GM12878 (cell line): Measurements from ENCODE around the gene HYCC2. TPM values are rescaled to one million over a fixed set of nuclear protein-coding genes. Genes with fewer than 3 reads are reported as not detected.
A peak's percentile ranks its signal among the peaks of the same experiment; 100 is the strongest.

Experiments
- ATF7 ChIP-seq: fragments of 450-650 bp; IDR thresholded peaks from 2 replicates; pipeline ENCODE4 v1.6.1; 2016; ENCODE audit warnings: low read depth, mild to moderate bottlenecking
- BCLAF1 ChIP-seq: fragments of 450-650 bp; IDR thresholded peaks from 2 replicates; pipeline ENCODE4 v1.6.1; 2017; ENCODE audit warnings: antibody characterized with exemption, mild to moderate bottlenecking, moderate library complexity
- CEBPB ChIP-seq, 2 experiments: fragments of 150-350 bp in 1 of 2; IDR thresholded peaks; 2 replicates each; pipeline ENCODE4 v1.6.1; 2012 to 2014; ENCODE audit warnings: low read depth in 2 of 2, low read length in 2 of 2, borderline replicate concordance in 1 of 2, inconsistent platforms in 1 of 2
- CREB1 ChIP-seq: IDR thresholded peaks from 2 replicates; pipeline ENCODE4 v1.6.1; 2012; ENCODE audit warnings: low read depth, mild to moderate bottlenecking, inconsistent platforms
- E4F1 ChIP-seq: fragments of 450-650 bp; IDR thresholded peaks from 2 replicates; pipeline ENCODE4 v1.6.1; 2018; ENCODE audit warnings: borderline replicate concordance, mild to moderate bottlenecking; ENCODE audit not compliant: partially characterized antibody
- EED ChIP-seq: sonication (generic); IDR thresholded peaks from 2 replicates; pipeline ENCODE4 v1.6.1; 2016; ENCODE audit warnings: antibody characterized with exemption, low read depth
- ETV6 ChIP-seq, 2 experiments: fragments of 450-650 bp in 1 of 2; IDR thresholded peaks in 1 of 2; conservative IDR thresholded peaks in 1 of 2; 2 replicates each; pipeline ENCODE4 v1.6.1; 2014; ENCODE audit warnings: antibody characterized with exemption in 1 of 2, borderline replicate concordance in 1 of 2, low read depth in 1 of 2, mild to moderate bottlenecking in 1 of 2, moderate library complexity in 1 of 2
- FOXK2 ChIP-seq: fragments of 450-650 bp; IDR thresholded peaks from 2 replicates; pipeline ENCODE4 v1.6.1; 2017; ENCODE audit warnings: mild to moderate bottlenecking, moderate library complexity
- GATAD2B ChIP-seq: fragments of 450-650 bp; conservative IDR thresholded peaks from 2 replicates; pipeline ENCODE4 v1.6.1; 2017; ENCODE audit warnings: low read depth, mild to moderate bottlenecking, moderate library complexity
- IKZF2 ChIP-seq, 2 experiments: fragments of 450-650 bp; IDR thresholded peaks; 2 replicates each; pipeline ENCODE4 v1.6.1; 2017; ENCODE audit warnings: mild to moderate bottlenecking in 2 of 2, moderate library complexity in 2 of 2
- MEF2B ChIP-seq: fragments of 450-650 bp; IDR thresholded peaks from 2 replicates; pipeline ENCODE4 v1.6.1; 2018; ENCODE audit warnings: mild to moderate bottlenecking, moderate library complexity; ENCODE audit not compliant: partially characterized antibody, poor library complexity, severe bottlenecking
- NFYB ChIP-seq: IDR thresholded peaks from 2 replicates; pipeline ENCODE4 v1.6.1; 2011; ENCODE audit warnings: low read depth, mild to moderate bottlenecking, low read length, improper control_type of control experiment, moderate library complexity; ENCODE audit not compliant: insufficient read depth
- NR2C2 ChIP-seq: IDR thresholded peaks from 2 replicates; pipeline ENCODE4 v1.6.1; 2011; ENCODE audit warnings: borderline replicate concordance, low read depth; ENCODE audit not compliant: control insufficient read depth, insufficient read length
- PML ChIP-seq: IDR thresholded peaks from 2 replicates; pipeline ENCODE4 v1.6.1; 2012; ENCODE audit warnings: low read length, inconsistent platforms
- POLR2AphosphoS2 ChIP-seq: IDR thresholded peaks from 2 replicates; pipeline ENCODE4 v1.6.1; 2011; ENCODE audit warnings: low read depth, mild to moderate bottlenecking, low read length, improper control_type of control experiment, moderate library complexity
- POLR2AphosphoS5 ChIP-seq: IDR thresholded peaks from 2 replicates; pipeline ENCODE4 v1.6.1; 2011; ENCODE audit warnings: mild to moderate bottlenecking, low read length, inconsistent platforms
- RAD21 ChIP-seq: IDR thresholded peaks from 2 replicates; pipeline ENCODE4 v1.6.1; 2011; ENCODE audit warnings: mild to moderate bottlenecking, low read depth, low read length, moderate library complexity; ENCODE audit not compliant: insufficient read depth
- RAD51 ChIP-seq: fragments of 450-650 bp; IDR thresholded peaks from 2 replicates; pipeline ENCODE4 v1.6.1; 2016; ENCODE audit warnings: moderate library complexity, mild to moderate bottlenecking, inconsistent platforms
- RELB ChIP-seq: fragments of 450-650 bp; IDR thresholded peaks from 2 replicates; pipeline ENCODE4 v1.6.1; 2017; ENCODE audit warnings: low read depth, mild to moderate bottlenecking, moderate library complexity
- SIN3A ChIP-seq: IDR thresholded peaks from 2 replicates; pipeline ENCODE4 v1.6.1; 2012; ENCODE audit warnings: low read depth, low read length, improper control_type of control experiment
- SMAD5 ChIP-seq: IDR thresholded peaks from 2 replicates; pipeline ENCODE4 v1.6.1; 2016; ENCODE audit warnings: antibody characterized with exemption, low read depth
- TBL1XR1 ChIP-seq: IDR thresholded peaks from 2 replicates; pipeline ENCODE4 v1.6.1; 2012; ENCODE audit warnings: low read depth, low read length, improper control_type of control experiment
- TCF7 ChIP-seq: IDR thresholded peaks from 2 replicates; pipeline ENCODE4 v1.6.1; 2014; ENCODE audit warnings: antibody characterized with exemption, borderline replicate concordance
- YY1 ChIP-seq: IDR thresholded peaks from 2 replicates; pipeline ENCODE4 v1.6.1; 2011; ENCODE audit warnings: low read depth, mild to moderate bottlenecking, low read length
- polyA plus RNA-seq, 11 experiments: library from polyadenylated mRNA; depleted of rRNA in 4 of 11; unstranded in 6 of 11; stranded (reverse) in 5 of 11; fragments of >200 nt; fragmentation: Nextera tagmentation in 4 of 11; fragmentation: Illumina TruSeq in 1 of 11; extraction: Ambion mirVana in 4 of 11; extraction: Trizol in 1 of 11; gene quantifications; 1 replicate in 1 of 11; 2 replicates in 10 of 11; pipeline versions ENCODE4 v1.2.1 to v1.2.3, GENCODE V29; 2011 to 2016; ENCODE audit warnings: inconsistent platforms in 2 of 11, missing spikeins in 2 of 11, low read depth in 1 of 11
- total RNA-seq, 4 experiments: library from RNA; depleted of rRNA in 3 of 4; stranded (reverse); fragments of >200 nt in 3 of 4; fragmentation: Illumina TruSeq in 1 of 4; extraction: Trizol in 1 of 4; gene quantifications; 2 replicates each; pipeline versions ENCODE4 v1.2.1 to v1.2.3, GENCODE V29; 2013 to 2021

The HYCC2 gene
- total and polyA plus RNA-seq, 10 of the 15 experiments (the other 5 are each of a cell fraction or from before 2014, with no cell fraction given): 3.4 to 17.4 (median 8.0) TPM

- TF ChIP-seq E4F1 (peak; percentile 83), GATAD2B (0 out of 2 replicates have a peak, but pooled peaks have one; percentile 33), RAD51 (peak; percentile 50), MEF2B (peak; percentile 67), YY1 (no peak; the same call in 1 of the 2 replicates), ETV6 (conservative IDR thresholded peaks at IDR 0.05 in 1 of 2, IDR thresholded peaks at IDR 0.05 in 1 of 2; ENCODE audit: borderline replicate concordance in 1 of 2, low read depth in 1 of 2) (peak in 1 of 2 experiments; percentile 53; a peak in 1 of 4 replicates), POLR2AphosphoS5 (peak; percentile 81), RELB (peak; percentile 100), EED (no peak), BCLAF1 (no peak), RAD21 (no peak), ATF7 (peak; percentile 86), IKZF2 (IDR thresholded peaks at IDR 0.05) (peak; percentile 57 to 69; a peak in 3 of 4 replicates), TCF7 (peak; percentile 77; the same call in 1 of the 2 replicates), FOXK2 (peak; percentile 84), CEBPB (IDR thresholded peaks at IDR 0.05; ENCODE audit: borderline replicate concordance in 1 of 2, low read depth in 2 of 2, low read length in 2 of 2) (no peak), NFYB (peak; percentile 68; the same call in 1 of the 2 replicates), POLR2AphosphoS2 (peak; percentile 73; the same call in 1 of the 2 replicates), NR2C2 (no peak), TBL1XR1 (peak; percentile 67; the same call in 1 of the 2 replicates), SMAD5 (peak; percentile 72; the same call in 1 of the 2 replicates), PML (peak; percentile 22), SIN3A (peak; percentile 92; the same call in 1 of the 2 replicates), CREB1 (peak; percentile 43)
Measured at GRCh38 chr2:201071479-201072200, at the start of gene HYCC2, which contains the start of gene NDUFB3 (continued).
